ENCODE measurements around the gene ZNF275.
"Not testable (repeated sequence)": the region's sequence is repeated elsewhere in the genome, so short reads cannot be mapped to it uniquely, and the experiment has no call there.

ZNF275 gene

DNA sequence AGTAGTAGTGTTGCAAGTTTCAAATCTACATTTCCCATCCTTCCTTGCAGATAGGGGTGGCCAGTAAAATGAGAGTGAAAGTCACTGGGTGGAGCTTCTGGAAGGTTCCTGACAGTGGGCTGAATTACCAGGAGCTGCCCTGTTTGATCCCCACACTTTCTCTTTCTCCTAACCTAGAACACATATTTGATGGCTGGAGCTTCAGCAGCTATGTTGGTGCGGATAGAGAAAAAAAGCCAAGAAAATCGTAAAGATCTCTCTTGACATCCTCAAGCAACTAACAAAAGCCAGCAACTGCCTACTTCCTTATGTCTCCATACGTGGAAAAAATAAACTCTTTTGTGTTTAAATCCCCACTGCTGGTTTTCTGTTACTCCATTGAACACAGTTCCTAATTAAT is 32.2 kb downstream of the ZNF275 start:
- no peak for DNase-seq

DNA sequence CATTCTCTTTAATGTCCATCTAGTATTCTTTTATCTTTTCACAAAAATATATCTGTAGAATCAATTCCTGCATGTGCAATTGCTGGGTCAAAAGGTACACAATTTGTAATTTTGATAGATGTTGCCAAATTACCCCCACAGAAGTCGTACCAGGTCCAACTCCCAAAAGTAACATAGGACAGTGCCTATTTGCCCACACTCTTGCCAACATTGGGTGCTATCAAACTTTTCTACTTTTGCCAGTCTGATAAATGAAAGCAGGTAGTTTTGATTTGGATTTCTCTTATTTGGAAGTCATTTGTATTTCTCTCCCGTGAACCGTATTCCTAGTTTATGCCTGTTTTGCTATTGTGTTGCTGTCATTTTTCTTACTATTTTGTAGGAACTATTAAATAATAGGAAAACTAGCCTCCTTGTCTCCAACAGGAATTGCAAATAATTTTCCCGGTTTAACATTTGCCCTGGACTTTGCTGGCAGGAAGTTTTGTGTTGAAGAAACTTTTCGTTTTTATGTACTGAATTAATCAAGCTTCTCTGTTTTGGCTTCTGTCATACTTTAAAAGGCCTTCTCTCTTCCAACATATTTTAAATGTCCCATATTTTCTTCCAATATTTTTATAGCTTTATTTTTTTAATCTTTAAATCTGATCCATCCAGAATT is 33.1 kb downstream of the ZNF275 start:
- no peak for DNase-seq

DNA sequence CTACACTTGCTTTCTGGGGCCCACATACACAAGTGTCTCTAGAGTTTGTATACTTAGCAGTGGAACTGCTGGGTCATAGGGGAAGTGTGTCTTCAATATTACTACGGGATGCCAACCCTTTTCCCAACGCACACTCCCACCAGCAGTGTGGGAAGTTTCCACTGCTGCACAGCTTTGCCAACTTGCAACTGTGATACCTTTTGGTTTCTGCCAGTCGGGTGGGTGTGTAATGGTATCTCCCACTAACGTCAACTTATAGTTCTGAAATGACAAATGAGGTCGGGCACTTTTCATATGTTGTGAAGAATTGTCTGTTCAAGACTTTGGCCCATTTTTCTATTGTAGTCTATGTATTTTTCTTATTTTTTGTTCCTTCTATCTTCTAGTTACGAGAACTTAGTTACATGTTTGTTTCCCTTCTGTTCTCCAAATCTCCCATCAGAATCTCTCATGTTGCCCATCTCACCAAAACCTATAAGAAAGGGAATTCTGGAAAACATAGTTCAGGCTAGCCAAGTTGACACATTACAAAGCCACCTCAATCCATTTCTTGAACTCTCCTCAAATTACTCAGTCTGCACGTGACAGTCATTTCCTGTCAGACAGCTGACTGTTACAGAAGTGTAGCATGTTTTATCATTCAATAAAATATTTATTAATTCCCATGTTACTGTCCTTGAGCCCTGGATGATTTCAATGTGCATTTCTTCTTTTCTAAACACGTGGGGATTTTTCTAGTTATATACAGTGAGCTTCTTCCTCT is 36.5 kb downstream of the ZNF275 start:
- DNase-seq = no peak

DNA sequence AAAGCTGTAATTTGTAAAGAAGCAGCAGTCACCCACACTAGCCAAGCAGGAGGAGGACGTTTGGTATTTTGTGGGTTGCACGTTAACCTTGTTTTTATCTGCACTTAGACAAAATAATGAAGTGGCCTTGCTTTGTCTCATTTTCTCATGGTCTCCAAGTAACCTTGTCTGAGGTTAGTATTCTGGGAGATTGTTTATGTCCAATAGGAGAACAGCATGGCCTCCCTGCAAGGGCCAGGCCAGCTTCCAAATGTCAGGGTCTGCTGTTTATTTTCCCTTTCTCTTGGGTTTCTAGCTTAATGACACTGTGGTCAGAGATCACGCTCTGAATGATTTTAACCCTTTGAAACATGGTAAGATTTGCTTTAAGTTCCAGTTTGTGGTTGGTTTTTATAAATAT is 37.3 kb downstream of the ZNF275 start:
- DNase-seq = no peak

DNA sequence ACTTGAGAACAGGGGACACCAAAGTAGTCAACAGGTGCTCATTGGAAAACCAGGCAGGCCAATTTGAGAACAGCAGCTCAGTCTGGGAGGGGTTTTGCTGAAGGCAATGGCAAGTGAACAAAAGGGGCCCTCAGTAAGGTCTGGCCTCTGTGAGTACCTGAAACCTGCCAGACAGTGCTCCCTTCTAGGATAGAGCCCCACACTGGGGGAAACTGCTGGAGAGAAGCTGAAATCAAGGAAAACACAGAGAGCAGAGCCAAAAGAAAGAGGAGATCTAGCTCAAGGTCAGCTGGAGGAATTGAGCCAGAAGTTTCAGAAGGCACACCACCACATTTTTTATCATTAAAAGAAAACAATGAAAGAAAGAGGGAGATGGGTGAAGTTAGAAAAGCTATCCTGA is 39.0 kb downstream of the ZNF275 start:
- no peak for DNase-seq

DNA sequence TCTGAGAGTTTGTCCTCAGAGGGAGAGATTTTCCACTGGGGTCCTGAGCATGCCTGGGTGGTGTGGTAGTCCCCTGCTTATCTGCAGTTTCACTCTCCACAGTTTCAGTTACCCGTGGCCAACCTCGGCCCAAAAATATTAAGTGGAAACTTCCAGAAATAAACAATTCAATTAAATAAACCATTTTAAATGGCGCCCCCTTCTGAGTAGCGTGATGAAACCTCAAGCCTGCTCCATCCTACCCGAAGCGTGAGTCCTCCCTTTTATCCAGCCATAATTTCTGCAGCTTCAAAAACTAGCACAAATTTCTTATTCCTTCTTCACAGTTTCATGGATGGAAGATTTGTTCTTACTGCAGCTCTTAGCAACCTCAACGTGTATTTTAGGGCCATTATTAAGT is 40.5 kb downstream of the ZNF275 start:
- DNase-seq = no peak

DNA sequence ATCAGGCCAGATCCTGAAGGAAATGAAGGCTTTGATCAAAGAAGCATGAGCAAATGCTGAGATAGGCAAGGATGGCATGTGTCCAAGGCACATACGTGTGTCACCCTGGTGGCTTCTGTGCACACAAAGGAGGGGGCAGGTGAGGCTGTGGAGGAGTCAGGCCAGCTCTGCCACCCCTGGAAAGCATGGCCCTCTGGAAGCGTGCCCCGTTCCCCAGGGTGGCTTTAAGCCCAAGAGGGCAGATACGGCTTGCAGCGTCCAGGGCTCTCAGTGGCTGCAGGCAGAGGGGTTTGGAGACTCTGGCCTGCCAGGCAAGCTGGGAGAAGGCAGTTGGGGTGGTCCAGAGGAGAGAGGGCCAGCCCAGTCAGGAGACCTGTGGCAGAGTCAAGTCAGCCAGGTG is 41.6 kb downstream of the ZNF275 start:
- DNase-seq = no peak

DNA sequence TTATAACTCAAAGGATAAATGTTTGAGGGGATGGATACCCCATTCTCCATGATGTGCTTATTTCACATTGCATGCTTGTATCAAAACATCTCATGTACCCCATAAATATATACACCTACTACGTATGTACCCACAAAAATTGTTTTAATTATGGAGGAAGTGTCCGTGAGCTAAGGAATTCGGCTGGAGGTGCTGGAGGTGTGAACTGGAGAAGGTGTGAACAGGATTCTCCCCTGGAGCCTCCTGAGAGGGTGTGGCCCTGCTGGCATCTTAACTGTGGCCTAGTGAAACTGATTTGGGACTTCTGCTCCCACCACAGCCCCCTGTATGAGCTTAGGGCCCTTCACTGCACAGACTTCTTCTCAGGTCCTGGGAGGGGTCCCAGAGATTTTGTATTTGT is 43.8 kb downstream of the ZNF275 start:
- DNase-seq = no peak

DNA sequence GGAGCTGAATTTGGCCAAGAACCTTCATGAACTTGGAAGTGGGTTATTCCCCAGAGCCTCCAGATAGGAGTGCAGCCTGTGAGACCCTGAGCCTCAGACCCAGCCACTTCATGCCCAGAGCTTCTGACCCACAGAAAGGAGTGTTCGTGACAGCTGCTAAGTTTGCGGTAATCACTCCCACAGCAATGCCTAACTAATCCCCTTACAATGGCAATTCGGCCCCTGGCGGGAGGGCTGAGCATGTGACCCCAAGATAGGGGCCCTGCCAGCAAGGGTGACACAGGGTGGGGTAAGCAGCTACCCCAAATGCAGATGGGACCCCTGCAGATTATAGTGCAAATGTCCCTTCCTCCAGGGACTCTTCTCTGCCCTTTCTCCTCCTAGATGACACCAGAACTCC is 44.7 kb downstream of the ZNF275 start:
- no peak for DNase-seq

DNA sequence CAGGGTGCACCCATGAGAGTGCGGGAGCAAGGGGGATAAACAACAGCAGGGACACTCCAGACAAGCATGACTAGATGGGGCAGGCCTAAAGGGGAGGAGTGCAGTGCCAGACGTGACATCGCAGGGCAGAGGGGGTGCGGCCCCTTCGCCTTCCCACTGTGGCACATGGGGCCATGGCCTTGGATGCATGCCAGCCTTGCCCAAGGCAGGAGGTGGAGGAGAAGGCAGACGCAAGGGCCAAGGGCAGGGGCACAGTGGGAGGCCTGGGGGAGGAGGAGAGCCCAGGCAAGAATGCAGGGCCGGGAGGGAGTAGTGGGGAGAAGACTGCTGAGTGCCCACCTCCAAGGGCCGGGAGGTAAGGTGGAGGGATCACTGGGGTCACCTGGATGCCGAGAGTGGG is 45.6 kb downstream of the ZNF275 start:
- DNase-seq = no peak

DNA sequence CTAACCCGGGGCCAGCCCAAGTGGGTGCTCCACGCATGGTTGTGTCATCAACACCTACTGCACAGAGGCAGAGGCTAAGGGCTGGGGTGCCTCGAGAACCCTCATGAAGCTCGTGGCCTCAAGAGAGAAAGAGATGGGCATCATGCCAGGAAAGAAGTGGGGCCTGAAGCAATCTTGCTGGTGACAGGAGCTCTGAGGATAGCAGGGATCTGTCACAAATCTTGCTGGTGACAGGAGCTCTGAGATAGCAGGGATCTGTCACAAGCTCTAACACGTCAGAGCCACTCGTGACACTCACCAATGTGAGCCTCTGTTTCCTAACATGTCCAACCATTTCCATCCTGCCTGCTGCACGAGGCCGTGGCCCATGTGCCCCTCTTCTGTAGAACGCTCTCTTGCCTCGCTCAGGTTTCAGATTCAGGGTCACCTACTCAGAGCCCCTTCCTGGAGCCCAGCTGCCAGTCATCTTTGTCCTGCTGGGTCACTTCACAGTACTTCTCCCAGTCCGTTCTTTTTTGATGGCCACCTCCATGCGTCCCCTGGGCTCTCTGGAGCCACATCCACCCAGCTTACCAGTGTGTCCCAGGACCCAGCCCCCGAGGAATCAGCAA is 46.1 kb downstream of the ZNF275 start:
- DNase-seq = no peak

DNA sequence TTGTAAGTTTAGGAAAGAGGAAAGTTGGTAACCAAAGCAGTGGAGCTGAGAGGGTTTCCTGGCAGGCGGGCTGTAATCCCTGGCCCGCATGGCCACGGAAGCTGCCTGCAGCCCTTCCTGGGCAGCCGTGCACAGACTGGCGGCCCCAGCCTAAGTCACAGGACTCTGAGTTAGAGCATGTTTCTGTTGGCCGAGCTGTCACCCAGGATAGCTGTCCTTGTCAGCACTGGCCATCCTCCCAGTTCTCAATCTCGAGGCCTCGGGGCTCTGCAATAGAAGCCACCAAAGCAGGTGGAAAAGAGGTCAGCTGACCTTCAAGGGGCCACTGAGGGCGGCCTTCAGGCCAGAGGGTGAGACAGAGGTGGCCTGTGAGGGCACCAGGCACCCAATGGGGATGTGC is 46.7 kb downstream of the ZNF275 start:
- DNase-seq = no peak

DNA sequence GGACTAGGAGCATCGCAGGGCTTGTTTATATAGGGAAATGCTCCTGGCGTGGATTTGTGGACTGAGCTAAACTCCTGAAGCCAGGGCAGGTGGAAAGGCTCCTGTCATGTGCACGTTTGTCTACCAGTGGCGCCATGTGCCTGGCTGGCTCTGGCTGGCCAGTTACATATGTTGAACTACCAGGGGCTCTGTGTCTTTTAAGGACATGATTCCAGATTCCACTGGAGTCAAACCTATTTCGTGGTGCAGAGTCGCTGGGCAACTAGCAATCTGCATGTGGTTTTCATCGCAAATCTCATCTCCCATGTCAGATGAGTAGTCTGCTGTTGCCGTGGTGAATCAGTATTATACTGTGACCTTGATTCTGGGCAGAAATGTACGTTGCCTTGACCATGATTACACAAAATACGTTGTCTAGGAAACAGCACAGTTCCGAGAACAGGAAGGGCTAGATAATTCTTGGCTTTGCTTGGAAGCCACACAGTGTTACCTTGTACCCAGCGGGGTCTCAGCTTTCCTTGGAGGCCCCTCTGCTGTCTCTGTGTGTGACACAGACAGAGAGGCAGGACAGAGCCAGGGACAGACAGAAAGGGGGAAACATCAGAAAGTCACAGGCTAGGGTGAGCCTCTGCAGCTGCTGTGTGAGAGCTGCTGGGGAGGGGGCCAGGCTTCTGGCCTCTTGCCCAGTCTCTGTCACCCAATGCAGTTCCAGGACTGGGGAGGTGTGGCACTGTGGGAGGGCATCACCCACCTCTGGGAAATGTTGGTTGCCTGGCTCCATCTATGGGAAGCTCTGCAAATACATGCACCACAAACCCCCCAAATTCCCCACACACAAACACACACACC is 48.0 kb downstream of the ZNF275 start:
- peak in 1 of 2 experiments; percentile 9 for DNase-seq

DNA sequence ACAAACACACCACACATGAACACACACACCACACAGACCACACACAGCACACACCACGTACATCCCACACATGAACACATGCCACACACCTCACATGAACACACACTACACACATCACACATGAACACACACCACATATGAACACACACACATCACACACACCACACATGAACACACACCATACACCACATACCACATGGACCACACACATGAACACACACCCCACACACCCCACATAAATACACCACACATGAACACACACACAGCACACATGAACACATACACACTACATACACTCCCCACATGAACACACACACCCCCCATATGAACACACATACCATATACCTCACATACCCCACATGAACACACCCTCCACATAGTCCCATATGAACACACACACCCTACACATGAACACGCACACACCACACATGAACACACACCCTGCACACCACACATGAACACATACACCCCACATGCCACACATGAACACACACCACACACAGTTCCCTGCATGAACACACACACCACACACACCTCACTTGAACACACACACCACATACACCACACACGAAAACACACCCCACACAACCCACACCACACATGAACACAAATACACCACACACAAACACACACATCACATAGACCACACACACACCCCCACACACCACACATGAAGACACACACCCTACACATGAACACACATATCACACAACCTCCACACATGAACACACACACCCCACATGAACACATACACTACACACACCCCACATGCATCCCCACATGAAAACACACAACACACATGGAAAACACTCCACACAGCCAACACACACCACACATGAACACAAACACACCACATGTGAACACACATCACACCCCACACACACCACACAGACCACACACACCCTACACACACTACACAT is 48.9 kb downstream of the ZNF275 start:
- DNase-seq = no peak

DNA sequence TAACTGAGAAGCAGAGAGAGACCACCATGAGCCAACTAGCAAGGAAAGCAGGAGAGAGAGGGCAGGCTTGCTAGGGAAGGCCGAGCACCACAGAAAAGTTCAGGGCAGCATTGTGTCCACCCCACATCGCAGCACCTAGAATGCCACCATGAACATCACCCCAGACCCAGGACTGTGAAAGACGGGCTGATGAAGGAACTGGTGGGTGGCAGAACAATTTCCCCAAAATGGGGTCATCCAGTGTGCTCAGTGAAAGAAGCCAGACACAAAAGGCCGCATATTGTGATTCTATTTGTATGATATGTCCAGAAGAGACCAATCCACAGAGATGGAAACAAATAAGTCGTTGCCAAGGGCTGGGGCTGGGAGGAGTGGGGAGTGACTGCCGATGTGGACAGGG is 50.4 kb downstream of the ZNF275 start:
- no peak for DNase-seq

DNA sequence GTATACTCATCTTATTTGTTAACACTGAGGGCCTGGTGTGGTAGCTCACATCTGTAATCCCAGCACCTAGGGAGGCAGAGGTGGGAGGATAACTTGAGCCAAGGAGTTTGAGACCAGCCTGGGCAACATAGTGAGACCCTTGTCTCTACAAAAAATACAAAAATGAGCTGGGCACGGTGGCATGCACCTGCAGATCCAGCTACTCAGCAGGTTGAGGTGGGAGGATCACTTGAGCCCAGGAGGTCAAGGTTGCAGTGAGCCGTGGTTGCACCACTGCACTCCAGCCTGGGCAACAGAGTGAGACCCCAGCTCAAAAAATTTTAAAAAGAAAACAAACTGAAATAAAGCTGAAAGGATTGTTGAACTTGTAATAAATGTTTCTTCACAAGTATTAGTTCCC is 51.0 kb downstream of the ZNF275 start:
- not testable (repeated sequence) for DNase-seq

DNA sequence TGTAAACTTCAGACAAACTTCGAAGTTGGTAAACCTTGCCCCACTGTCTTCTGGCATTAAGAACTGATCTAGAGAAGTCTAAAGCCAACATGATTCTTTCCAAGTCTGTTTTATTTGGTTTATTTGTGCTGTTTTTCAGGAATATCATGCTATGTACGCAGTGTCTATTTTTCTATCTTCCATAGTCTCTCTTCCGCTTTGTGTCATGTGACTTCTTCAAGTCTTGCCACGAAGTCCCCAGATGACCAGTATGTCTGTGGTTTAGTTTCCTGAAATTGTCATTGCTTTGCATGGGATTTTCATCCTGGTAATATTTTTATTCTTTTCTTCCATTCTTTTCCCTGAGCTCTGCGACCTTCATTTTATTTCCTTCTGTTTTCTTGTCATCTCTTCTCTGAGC is 52.1 kb downstream of the ZNF275 start:
- no peak for DNase-seq

DNA sequence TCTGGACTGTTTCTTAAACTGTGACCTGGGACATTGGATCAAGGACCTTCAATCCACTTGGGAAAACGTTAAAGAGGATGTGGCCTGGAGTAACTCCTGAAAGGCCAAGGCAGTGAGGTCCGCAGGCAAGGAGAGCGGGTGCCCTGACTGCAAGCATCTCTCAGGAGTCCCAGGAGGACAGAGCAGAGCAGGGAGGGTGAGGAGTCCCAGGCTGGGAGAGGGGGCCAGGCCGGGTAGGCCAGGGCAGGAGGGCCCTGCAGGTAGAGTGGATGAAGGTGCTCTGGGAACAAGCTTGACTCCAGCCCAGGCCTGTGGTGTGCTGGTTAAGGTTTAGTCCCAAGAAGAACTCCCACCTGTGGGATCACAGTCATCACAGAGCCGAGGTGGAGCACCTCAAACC is 53.4 kb downstream of the ZNF275 start:
- DNase-seq = no peak

DNA sequence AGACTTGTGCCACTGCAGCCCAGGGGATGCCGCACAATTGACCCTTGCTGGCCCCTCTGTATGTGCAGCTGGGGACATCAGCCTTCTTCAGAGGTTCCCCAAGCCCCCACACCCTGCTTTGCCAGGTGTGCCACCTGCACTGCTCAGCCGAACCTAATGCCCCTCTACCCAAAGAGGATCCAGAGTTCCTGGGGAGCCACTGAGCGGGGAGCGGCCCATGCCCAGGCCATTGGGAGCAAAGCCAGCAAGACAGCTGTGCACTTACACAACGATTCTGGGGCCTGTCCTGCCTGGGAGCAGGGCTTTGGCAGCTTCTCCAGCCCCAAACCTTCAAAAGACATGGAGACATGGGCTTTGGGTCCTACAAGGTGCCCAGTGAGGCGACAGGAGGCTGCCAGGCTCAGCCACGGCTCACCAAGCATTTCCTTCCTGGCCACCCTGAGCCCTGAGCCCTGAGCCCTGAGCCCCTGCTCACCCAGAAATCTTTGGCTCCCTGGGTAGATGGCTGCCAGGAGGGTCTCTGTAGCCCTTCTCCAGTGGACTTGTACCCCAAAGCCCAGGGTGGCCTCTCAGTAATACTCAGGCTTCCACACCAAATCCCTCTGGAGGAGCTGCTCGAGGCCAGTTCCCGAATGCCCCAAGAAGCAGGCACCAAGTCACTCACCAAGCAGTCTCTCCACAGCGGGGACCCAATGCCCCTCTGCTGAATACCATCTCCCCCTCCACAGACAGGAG is 54.2 kb downstream of the ZNF275 start:
- no peak for DNase-seq

DNA sequence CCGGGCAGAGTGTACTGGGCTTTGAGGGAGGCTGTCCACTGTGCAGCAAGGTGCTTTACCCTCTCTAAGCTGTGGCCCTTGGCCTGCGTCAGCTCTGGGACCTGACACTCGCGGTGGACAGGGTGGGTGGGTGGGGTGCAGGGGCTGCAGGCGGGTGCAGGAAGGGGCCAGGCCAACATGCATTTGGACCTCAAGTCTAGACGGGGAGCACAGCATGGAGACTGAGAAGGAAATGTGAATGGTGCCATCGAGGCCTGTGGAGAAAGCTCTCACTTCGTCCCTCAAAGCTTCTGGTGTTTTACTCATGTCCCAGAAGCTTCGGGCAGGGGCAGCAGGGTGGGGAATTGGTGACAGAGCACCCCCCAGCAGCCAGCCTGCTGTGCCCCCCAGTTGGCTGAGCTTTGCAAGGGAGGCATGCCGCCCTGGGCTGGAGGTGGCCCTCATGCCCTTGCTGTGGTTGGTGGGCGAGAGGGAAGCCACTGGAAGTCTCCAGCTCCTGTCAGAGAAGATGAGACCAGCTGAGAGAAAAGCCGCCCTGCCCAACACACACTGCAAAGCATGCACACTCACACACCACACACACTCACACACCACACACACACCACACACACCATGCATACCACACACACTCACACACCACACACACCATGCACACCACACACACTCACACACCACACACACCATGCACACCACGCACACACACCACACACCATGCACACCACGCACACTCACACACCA is 54.9 kb downstream of the ZNF275 start:
- DNase-seq = no peak

DNA sequence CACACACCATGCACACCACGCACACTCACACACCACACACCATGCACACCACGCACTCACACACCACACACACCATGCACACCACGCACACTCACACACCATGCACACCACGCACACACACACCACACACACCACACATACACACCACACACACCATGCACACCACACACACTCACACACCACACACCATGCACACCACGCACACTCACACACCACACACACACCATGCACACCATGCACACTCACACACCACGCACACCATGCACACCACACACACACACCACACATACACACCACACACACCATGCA is 55.5 kb downstream of the ZNF275 start:
- DNase-seq = not testable (repeated sequence)

Data from SW 1271 (cell line).